Ovary (tissue), 9 donors: Measurements from ENCODE around the gene KRTAP10-9. TPM values are rescaled to one million over a fixed set of nuclear protein-coding genes. Genes with fewer than 3 reads are reported as not detected.
"Not testable (repeated sequence)": the region's sequence is repeated elsewhere in the genome, so short reads cannot be mapped to it uniquely, and the experiment has no call there.

Experiments
- DNase-seq, 5 donors: peaks; one replicate each; pipeline ENCODE4 v3.0.0-alpha.2; 2019 to 2020
- H3K27ac ChIP-seq, 2 donors: fragments of 200-600 bp; one replicate each; pipeline versions ENCODE4 v1.5.1 to v1.8.0; 2019 to 2022
- H3K27me3 ChIP-seq: fragments of 200-600 bp; one replicate; pipeline ENCODE4 v1.8.0; 2022
- H3K36me3 ChIP-seq: fragments of 200-600 bp; sonication (generic); one replicate; pipeline ENCODE4 v1.5.1; 2019
- H3K4me1 ChIP-seq: one replicate; pipeline ENCODE4 v1.8.1; 2013; ENCODE audit warnings: mild to moderate bottlenecking, moderate library complexity; ENCODE audit not compliant: insufficient read depth
- H3K4me3 ChIP-seq: fragments of 200-600 bp; sonication (generic); one replicate; pipeline ENCODE4 v1.5.1; 2017
- H3K9me3 ChIP-seq, 2 donors: fragments of 200-600 bp in 1 of 2; sonication (generic) in 1 of 2; one replicate each; pipeline versions ENCODE4 v1.5.1 to v1.8.1; 2013 to 2019; ENCODE audit warnings: mild to moderate bottlenecking in 1 of 2, moderate library complexity in 1 of 2
- EP300 ChIP-seq: sonication (generic); formaldehyde crosslinking; IDR thresholded peaks from one replicate; pipeline ENCODE4 v1.6.1; 2017; ENCODE audit warnings: antibody characterized with exemption
- POLR2A ChIP-seq: fragments of 450-650 bp; IDR thresholded peaks from one replicate; pipeline ENCODE4 v1.6.1; 2017; ENCODE audit warnings: antibody characterized with exemption, mild to moderate bottlenecking, moderate library complexity
- WGBS, 3 donors: extraction: QIAGEN DNeasy Blood & Tissue Kit in 1 of 3; methylation state at CpG; one replicate each; pipeline versions ENCODE4 v1.1.5 to v1.1.7; 2013 to 2017; 5-methylcytosine and 5-hydroxymethylcytosine counted together
- intact Hi-C, 4 donors: fragments of 100-400 bp; cut with DNase I; formaldehyde crosslinking; loops; one replicate each; pipeline versions ENCODE4 v1.11.0 to v1.15.1; 2022 to 2023
- polyA plus RNA-seq, 2 donors: library from polyadenylated mRNA; stranded (reverse); fragments of 200-250 nt in 1 of 2; fragments of 350-450 nt in 1 of 2; fragmentation: Illumina TruSeq in 1 of 2; extraction: RNeasy Lipid Tissue Mini Kit (QIAGEN cat#74804) in 1 of 2; gene quantifications; one replicate each; pipeline ENCODE4 v1.2.3, GENCODE V29; 2013 to 2014
- total RNA-seq, 7 donors: library from RNA; depleted of rRNA in 2 of 7; stranded (reverse); fragments of >200 nt in 2 of 7; fragmentation: NEBNext Ultra II Directional in 3 of 7; extraction: Animal tissue kit (Norgen Biotek cat#: 25700) in 3 of 7; gene quantifications; one replicate each; pipeline versions ENCODE4 v1.1.0 to v1.2.4, GENCODE V29; 2016 to 2023
- TF ChIP-seq, protein P1 (sequence below), 3 donors: fragments of 450-650 bp in 2 of 3; fragments of 200-600 bp in 1 of 3; IDR thresholded peaks; one replicate each; pipeline versions ENCODE4 v1.5.1 to v1.8.0; 2016 to 2022; ENCODE audit warnings: antibody characterized with exemption in 3 of 3, mild to moderate bottlenecking in 1 of 3
- donor health status: DM: no; HTN: no; CAD: no; lungs with moderate emphysema.
- donor health status: DM: no; HTN: no; CAD: no.
- donor health status: Bipolar disorder and iron deficiency.
- donor health status: DM: yes; HTN: yes; CAD: no.
- donor health status: DM: no; HTN: no; CAD: no.
- donor health status: DM: yes; HTN: yes; CAD: no.

KRTAP10-9 gene
- total and polyA plus RNA-seq, 9 donors, result not detected

DNA sequence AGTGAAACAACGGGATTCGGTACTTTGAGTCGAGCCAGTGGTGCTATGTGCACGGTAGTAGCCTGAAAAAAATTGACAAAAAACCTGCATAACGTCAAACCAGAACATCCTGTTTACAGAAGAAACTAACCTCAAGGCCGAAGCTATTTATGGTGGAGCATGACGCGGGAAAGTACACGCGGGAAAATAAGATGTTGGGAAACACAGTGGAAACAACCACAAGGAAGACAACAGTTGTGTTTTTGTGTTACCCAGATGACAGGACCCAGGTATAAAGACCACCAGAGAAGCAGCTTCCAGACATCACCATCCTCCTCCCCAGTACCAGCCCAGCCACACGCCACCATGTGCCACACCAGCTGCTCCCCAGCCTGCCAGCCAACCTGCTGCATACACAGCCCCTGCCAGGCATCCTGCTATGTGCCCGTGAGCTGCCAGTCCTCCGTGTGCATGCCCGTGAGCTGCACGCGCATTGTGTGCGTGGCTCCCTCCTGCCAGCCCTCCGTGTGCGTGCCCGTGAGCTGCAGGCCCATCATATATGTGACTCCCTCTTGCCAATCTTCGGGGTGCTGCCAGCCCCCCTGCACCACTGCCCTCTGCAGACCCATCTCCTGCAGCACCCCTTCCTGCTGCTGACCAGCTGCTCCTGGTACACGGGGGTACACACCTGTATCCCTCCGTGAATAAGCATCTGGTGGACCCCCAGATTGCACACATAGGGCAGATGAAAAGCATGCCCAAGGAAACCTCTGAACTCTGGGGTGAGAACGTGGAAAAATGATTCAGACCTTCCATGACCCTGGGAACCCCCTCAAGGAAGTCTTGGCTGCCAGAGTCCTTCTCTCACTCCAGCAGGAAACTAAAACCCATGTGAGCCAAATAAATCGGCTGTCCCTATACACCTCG lies 31.0 kb downstream of the KRTAP10-9 start, which contains the start of gene KRTAP12-3:
Gene KRTAP12-3, plus strand, starts transcription at position 298 of the 906 bp plus-strand sequence. Its CDS starts 48 bp downstream, at position 346.
- H3K27ac ChIP-seq, result no peak within 1 kb of the TSS
- no peak for TF ChIP-seq POLR2A
- TF ChIP-seq, protein P1, sequence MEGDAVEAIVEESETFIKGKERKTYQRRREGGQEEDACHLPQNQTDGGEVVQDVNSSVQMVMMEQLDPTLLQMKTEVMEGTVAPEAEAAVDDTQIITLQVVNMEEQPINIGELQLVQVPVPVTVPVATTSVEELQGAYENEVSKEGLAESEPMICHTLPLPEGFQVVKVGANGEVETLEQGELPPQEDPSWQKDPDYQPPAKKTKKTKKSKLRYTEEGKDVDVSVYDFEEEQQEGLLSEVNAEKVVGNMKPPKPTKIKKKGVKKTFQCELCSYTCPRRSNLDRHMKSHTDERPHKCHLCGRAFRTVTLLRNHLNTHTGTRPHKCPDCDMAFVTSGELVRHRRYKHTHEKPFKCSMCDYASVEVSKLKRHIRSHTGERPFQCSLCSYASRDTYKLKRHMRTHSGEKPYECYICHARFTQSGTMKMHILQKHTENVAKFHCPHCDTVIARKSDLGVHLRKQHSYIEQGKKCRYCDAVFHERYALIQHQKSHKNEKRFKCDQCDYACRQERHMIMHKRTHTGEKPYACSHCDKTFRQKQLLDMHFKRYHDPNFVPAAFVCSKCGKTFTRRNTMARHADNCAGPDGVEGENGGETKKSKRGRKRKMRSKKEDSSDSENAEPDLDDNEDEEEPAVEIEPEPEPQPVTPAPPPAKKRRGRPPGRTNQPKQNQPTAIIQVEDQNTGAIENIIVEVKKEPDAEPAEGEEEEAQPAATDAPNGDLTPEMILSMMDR (IDR thresholded peaks at IDR 0.05), result no peak
- no peak for TF ChIP-seq EP300
- intact Hi-C loops, result no loop called here
- DNase-seq, result no peak
- no peak within 1 kb of the TSS for H3K4me3 ChIP-seq
- no peaks in the 10 kb centered on the region for H3K4me1 ChIP-seq
- no peaks in the 10 kb centered on the region for H3K36me3 ChIP-seq
- 75 to 77% (median 77%) methylated on average over 26 of the region's 26 CpGs for WGBS, 3 donors
- H3K9me3 ChIP-seq, result no peaks in the 10 kb centered on the region
- H3K27me3 ChIP-seq, result no peaks in the 10 kb centered on the region

DNA sequence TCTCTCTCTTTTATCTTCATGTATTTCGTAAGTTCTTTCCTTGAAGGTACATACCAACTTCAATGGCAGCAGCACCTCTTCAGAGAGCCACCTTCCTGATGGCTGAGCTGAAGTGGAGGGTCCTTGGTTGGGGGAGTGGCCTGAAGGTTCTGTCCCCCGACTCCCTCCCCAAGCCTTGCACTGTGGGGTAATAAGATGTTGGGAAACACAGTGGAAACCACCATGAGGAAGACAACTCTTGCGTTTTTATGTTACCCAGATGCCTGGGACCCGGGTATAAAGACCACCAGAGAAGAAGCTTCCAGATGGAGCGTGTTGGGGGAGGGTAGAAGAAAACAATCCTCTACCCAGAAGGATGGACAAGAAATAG lies 31.6 kb downstream of the KRTAP10-9 start:
- WGBS, 3 donors, result 73 to 83% (median 76%) methylated on average over 5 of the region's 5 CpGs
- no peak overlapping the region for H3K27ac ChIP-seq
- DNase-seq, result no peak
- H3K36me3 ChIP-seq, result no peaks in the 10 kb centered on the region
- H3K9me3 ChIP-seq, result no peaks in the 10 kb centered on the region
- H3K27me3 ChIP-seq, result no peaks in the 10 kb centered on the region
- H3K4me1 ChIP-seq, result no peaks in the 10 kb centered on the region
- intact Hi-C loops, result no loop called here
- no peak overlapping the region for H3K4me3 ChIP-seq
- TF ChIP-seq EP300 (no peak), POLR2A (no peak)
- TF ChIP-seq, protein P1 (IDR thresholded peaks at IDR 0.05), result no peak

DNA sequence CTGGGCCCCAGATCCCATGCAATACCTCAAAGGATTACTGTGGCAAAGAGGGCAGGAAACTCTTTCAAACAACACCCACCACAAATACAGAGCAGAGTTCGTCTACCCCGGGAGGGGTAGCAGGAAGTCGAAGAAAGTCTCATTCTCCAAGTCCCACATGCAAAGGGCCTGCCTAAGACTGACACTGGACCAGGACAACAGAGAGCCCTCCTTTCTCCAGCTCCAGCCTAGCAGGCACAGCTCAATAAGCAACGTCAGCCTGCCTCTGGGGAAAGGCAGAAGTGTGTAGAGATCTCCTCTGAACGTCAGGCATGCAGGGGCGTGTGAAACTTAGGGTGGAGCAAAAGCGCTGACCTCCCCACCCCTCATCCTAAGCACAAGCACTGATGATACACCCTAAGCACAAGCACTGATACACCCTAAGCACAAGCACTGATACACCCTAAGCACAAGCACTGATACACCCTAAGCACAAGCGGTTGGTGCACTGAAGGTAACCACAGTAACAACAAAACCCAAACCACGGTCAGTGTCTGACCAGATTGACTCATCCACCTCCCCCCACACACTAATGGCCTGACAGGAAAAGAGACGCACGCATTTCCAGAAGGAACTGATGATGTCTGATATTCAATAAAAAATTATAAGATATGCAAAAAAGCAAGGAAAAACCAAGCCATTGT lies 32.2 kb downstream of the KRTAP10-9 start:
- no peak for DNase-seq
- no peaks in the 10 kb centered on the region for H3K27me3 ChIP-seq
- H3K9me3 ChIP-seq, result no peaks in the 10 kb centered on the region
- no peaks in the 10 kb centered on the region for H3K4me1 ChIP-seq
- intact Hi-C loops, result no loop called here
- no peak for TF ChIP-seq EP300
- TF ChIP-seq, protein P1 (IDR thresholded peaks at IDR 0.05), result no peak
- TF ChIP-seq POLR2A, result no peak
- 47 to 62% (median 50%) methylated on average over 11 of the region's 11 CpGs for WGBS, 3 donors
- no peak overlapping the region for H3K27ac ChIP-seq
- no peak overlapping the region for H3K4me3 ChIP-seq
- no peaks in the 10 kb centered on the region for H3K36me3 ChIP-seq

DNA sequence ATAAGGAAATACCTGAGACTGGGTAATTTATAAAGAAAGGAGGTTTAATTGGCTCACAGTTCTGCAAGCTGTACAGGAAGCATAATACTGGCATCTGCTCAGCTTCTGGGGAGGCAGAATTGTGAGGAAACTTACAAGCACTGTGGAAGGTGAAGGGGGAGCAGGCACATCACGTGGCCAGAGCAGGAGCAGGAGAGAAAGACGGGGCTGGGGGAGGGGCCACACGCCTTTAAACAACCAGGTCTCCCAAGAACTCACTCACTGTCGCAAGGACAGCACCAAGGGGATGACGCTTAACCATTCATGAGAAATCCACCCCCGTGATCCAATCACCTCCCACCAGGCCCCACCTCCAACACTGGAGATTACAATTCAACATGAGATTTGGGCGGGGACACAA lies 34.7 kb downstream of the KRTAP10-9 start:
- H3K27me3 ChIP-seq, DNase-seq, H3K36me3 ChIP-seq, H3K27ac ChIP-seq, H3K9me3 ChIP-seq, H3K4me3 ChIP-seq, intact Hi-C loops, H3K4me1 ChIP-seq: not testable (repeated sequence)
- 42 to 50% (median 47%) methylated on average over 7 of the region's 7 CpGs for WGBS, 3 donors

DNA sequence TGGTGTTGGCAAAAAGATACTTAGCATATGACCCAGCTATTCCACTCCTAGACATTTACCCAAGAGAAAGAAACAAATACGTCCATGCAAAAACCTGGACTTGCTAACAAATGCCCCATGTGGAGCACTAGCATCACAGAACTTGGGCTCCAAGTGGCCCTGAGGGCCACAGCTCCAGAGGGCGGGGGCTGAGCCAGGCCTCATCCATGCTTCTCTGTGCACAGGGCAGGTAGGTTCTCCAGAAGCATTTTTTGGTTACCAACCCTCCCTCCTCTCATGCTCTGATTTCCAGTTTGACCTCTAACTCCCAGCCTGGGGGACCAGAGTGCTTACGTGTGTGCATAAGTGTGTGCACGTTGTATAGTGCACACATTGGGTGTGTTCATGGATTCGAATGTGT lies 37.8 kb downstream of the KRTAP10-9 start:
- no peak for DNase-seq
- H3K27ac ChIP-seq, result no peak overlapping the region
- H3K36me3 ChIP-seq, result no peaks in the 10 kb centered on the region
- TF ChIP-seq POLR2A, result no peak
- TF ChIP-seq, protein P1 (IDR thresholded peaks at IDR 0.05), result no peak
- TF ChIP-seq EP300, result no peak
- 76 to 78% (median 77%) methylated on average over 5 of the region's 5 CpGs for WGBS, 3 donors
- H3K9me3 ChIP-seq, result no peaks in the 10 kb centered on the region
- H3K27me3 ChIP-seq, result no peaks in the 10 kb centered on the region
- H3K4me1 ChIP-seq, result no peaks in the 10 kb centered on the region
- H3K4me3 ChIP-seq, result no peak overlapping the region
- intact Hi-C loops, result no loop called here
